GM18519 (cell line): ENCODE results near the gene NFX1.
"Not testable (repeated sequence)": the region's sequence is repeated elsewhere in the genome, so short reads cannot be mapped to it uniquely, and the experiment has no call there.

Source experiments
- ATAC-seq: cut with Tn5 transposase; IDR thresholded peaks from one replicate; pipeline ENCODE4 v1.9.1; 2021; ENCODE audit warnings: mild to moderate bottlenecking, moderate library complexity; ENCODE audit not compliant: unreplicated experiment, low FRiP score

The NFX1 gene

DNA sequence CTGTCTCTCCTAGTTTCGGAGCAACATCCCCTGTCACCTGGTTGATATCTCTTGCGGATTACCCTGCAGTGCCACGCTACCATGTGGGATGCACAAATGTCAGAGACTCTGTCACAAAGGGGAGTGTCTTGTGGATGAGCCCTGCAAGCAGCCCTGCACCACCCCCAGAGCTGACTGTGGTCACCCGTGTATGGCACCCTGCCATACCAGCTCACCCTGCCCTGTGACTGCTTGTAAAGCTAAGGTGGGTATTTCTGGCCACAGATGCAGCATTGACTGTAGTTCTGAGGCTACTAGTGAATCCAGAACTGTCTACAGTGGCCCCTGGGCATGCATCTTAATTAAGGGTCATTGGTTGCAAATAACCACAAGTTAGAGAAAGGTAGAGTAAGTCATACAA, 61.2 kb downstream of the NFX1 start:
- no peak for ATAC-seq

DNA sequence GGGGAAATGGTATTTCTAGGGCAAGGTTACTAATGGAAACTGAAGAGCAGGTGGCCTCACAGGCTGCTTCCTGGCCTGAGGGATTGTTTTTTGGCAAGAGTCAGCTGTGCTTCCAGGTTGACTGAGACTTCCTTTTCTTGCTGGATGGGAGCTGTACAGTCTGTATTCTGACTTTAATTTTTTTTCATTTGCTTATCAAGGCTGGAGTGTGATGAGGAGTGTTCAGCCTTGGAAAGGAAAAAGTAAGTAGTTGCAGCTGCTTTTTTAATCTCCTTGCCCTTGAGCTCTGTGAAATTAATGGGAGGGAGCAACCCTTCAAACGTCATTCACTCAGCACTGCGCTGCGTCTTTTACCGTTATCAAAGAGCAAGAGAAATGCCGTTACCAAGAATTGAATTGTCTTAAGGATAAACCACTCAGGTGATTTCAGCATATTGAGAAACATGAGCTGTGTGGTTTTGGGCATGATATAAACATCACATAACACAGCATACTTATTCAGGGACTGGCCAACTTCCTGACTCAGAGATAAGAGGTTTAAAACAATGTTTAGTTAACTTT, 64.4 kb downstream of the NFX1 start:
- no peak for ATAC-seq

DNA sequence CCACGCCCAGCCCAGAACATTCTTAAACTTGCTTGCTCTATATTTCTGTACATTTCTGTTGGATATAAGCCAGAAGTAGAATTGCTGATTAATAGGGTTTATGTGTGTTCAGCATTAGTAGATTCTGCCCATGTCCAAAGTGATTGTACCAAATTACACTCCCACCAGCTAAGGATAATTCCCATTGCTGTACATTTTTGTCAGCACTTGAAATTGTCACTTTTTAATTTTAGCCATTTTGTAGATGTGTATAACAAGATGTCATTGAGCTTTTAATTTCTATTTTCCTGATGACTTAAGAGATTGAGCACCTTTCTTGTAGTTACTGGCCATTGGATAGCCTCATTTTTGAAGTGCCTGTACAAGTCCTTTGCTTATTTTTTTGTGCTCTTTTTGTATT, 65.6 kb downstream of the NFX1 start:
- ATAC-seq: no peak

DNA sequence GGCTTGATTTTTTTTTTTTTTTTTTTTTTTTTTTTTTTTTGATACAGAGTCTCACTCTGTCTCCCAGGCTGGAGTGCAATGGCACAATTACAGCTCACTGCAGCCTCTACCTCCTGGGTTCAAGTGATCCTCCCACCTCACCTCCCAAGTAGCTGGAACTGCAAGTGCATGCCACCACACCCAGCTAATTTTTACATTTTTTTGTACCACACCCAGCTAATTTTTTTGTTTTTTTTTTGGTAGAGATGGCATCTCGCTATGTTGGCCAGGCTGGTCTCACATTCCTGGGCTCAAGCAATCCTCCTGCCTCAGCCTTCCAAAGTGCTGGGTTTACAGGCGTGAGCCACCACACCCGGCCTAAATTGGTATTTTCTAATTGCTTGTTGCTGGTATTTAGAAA, 68.3 kb downstream of the NFX1 start:
- not testable (repeated sequence) for ATAC-seq

DNA sequence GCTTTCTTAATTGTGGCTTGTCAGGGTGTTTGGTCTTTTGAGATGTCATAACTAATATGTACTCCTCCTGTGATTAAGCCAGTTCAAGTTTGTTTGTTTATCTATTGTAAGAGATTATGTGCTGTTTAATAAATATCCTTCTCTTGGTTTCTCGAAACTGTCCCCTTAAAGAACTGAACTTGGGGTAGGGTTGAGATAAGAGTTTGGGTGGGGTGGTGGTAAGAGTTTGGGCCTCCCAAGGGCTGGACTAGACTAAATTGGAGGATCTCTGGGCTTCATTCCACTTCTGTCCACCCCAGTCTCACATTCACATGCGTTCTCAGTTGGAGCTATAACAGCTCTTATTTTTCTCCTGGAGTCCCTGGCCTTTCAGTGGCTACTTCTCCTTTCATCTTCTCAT, 73.8 kb downstream of the NFX1 start:
- ATAC-seq: no peak

DNA sequence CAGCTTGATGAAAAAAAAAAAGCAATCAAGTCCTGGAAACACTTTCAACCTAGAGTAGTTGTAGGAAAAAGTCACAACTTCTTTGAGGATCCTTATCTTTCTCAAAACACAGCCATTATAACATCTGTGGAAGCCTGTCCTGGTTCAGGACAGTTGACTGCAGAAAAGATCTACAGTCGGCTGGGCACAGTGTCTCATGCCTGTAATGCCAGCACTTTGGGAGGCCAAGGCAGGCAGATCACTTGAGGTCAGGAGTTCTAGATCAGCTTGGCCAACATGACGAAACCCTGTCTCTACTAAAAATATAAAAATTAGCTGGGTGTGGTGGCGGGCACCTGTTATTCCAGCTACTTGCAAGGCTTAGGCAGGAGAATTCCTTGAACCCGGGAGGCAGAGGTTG, 74.5 kb downstream of the NFX1 start:
- ATAC-seq: not testable (repeated sequence)

DNA sequence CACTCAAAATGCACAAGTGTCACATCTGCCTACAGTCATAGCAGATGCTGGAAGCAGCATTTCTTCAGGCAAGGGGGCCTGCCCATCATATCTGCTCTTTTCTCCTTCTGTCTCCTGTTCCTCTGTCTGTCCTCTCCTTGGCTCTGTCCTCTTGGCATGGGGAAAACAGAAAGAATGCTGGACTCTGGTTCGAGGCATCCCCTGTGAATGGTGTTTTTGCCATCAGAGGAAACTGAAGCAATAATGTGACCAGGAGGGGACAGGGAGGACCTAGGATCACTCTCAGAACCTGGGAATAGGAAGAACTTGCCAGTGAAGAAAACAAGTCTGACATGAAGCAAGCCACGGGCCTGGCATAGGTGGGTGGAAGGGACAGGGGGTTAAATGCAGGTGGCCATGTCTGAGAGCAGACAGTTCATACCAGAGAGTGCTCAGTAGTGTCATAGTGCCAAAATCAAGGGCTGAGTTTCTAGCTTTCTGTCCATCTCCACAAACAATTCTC, 76.7 kb downstream of the NFX1 start:
- ATAC-seq: no peak

DNA sequence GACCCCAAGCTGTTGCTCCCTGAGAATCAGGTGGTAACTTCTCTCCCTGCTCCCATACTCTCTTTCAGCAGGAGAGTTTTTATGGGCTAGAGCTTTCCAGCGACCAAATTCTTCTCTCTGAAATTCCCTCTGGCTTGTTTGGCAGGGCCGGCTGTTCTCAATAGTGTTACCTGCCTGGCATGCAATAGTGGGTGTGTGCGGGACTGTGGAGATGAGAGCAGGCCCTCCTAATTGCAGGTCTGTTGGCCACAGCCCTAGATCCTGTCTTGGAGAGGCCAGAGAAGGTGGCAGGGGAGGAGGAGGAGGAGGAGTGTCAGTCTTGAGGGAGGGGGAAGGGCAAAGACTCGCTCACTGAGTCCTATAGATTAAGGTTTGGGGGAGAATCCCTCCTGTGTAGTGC, 82.6 kb downstream of the NFX1 start:
- ATAC-seq: no peak

DNA sequence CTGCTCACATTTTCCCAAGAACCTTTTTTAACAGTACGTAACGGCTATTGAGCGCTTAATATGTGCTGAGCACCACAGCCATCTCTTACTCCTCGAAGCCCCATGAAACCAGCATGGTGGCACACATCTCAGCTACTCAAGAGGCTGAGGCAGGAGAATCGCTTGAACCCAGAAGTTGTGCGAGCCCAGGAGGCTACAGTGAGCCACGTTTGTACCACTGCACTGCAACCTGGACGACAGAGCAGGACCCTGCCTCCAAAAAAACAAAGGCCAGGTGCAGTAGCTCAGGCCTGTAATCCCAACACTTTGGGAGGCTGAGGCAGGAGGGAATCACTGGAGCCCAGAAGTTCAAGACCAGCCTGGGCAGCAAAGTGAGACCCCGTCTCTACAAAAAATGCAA, 83.9 kb downstream of the NFX1 start:
- no peak for ATAC-seq

DNA sequence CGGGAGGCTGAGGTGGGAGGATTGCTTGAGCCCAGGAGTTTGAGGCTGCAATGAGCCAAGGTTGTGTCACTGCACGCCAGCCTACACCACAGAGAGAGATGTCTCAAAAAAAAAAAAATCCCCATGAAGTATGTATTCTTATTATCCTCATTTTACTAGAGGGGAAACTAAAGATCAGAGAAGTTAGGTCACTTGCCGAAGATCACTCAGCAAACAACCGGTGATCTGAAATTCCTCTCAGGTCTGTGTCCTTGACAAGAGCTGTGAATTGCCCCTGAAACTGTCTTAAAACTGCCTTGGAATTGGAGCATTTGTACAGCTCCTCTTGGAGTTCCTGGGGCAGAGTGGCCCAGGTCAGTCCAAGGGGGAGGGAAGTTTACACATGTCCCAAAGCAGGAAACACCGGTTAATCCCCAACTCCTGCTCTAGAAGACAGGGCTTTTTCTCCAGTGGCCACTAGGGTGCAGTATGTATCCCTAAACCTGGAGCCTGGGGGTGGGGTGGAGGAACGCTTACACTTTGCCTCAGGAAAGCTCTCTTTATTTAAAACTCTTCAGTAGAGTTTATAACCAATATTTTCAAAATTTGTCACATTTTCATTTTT, 84.4 kb downstream of the NFX1 start:
- ATAC-seq: no peak

DNA sequence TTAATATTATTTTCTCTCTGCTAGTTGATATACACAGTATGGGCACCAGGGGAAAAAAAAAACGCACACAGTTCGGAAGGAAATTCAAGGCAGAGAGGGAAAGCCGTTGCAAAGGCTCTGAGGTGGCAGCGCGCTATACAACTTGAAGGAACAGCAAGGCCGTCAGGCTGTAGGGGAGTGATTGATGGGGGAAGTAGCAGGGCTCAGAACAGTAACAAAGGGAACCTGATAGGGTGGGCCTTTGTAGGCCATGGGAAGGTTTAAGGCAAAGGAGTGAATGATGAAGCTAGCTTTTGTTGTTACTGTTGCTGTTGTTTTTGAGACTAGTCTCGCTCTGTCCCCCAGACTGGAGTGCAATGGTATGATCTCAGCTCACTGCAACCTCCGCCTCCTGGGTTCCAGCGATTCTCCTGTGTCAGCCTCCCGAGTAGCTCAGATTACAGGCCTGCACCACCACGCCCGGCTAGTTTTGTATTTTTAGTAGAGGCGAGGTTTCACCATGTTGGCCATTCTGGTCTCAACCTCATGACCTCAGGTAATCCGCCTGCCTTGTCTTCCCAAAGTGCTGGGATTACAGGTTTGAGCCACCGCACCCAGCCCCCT, 85.0 kb downstream of the NFX1 start:
- ATAC-seq: no peak

DNA sequence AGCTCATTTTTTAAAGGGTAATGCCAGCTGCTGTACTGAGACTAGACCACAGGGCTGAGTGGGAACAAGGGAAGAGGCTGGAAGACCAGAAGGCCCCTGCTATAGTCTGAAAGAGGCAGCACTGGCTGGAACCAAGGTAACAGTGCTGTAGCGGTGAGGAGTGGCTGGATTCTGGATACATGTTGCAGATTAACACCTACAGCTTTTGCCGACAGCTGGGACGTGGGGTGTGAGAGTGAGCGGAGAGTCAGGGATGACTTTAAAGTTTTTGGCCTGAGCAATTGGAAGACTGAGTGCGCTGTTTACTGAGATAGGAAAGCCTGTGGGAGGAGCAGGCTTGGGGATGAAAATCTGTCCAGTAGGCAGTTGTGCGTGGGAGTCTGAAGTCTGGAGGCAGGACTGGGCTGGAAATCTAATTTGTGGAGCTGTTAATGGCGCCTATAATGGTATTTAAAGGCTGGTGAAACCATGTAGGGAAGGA, 85.6 kb downstream of the NFX1 start:
- ATAC-seq: no peak

DNA sequence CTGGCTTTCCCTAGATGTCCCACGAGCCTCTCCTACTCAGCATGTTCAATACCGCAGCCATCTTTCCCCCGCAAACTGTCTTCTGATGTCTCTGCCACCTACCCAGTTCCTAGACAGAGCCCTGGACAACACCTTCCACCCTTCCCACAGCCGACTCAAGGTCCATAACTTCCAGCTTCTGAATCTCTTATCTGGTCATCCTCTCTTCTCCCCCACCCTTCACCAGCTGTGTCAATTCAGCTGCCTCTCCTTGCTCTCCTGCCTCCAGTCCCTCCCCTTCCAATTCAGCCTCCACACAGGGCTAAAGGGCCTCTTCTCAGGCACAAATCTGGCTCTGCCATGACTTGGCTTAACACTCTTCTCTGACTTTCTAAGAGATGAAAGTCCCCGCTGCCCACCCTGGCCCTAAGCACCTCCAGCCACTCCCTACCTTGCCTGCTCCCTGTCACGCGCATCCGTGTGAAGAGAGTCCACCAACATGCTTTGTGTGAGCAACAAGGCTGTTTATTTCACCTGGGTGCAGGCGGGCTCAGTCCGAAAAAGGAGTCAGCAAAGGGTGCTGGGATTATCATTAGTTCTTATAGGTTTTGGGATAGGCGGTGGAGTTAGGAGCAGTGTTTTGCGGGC, 86.9 kb downstream of the NFX1 start:
- ATAC-seq: no peak

DNA sequence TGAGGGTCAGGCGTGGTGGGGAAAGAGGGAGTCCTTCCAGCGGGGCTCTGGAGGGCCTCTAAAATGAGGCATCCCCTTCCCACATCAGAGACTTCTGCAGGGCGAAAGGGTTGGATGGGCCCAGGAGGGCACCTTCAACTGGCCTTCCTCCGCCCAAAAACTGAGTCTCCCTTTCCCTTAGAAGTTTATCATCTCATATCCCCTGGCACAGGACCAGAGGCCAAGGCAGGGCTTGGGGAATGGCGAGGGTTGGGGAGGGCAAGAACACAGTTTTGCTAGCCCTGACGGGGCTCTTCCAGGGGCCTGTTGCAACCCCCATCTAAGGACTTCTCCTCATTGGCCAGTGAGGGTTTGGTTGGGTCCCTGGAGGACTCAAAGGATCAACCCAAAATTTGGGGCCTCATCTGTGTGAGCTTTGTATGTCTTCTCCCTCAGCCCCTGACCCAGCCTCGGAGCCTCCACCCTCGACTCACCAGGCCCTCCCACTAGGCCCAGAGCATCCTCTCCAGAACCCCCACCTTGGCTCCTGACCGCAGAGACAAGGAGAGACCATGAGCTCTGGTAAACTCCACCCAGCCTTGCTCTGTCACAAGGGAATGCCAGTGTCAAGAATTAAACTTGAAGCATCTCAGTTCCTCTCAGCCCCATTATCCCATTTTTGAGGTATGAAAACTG, 87.9 kb downstream of the NFX1 start:
- no peak for ATAC-seq

DNA sequence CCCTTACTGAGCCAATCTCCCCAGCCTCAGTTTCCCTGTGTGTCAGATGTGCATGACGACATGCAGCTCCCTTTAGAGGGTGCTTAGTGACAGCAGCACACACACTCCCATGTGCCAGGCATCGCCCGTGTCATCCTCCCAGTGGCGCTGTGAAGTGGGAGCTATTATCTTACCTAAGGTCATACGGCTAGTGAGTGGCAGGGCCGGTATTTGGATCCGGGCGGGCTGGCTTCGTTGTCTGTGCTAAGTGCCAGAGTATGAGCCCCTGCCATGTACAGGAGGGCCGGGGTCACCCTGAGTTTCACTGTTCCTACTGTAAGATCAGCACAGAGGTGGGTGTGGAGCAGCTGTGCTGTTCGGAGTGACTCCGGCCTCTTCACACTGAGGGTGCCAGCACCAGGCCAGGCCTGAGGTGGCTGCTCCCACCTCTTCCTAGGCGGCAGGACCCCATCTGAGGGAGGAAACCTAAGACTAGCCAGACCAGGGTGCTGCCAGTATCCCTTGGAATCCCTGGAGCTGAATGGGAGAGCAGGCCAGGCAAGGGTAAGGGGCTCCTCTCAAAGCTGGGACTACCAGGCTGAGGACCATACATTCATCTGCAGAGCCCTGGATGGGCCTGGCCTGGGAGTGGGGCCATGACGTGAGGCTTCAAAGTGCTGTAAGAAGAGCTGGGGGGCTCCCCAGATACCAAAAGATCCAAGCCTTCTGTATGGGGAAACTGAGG, 89.5 kb downstream of the NFX1 start:
- no peak for ATAC-seq

DNA sequence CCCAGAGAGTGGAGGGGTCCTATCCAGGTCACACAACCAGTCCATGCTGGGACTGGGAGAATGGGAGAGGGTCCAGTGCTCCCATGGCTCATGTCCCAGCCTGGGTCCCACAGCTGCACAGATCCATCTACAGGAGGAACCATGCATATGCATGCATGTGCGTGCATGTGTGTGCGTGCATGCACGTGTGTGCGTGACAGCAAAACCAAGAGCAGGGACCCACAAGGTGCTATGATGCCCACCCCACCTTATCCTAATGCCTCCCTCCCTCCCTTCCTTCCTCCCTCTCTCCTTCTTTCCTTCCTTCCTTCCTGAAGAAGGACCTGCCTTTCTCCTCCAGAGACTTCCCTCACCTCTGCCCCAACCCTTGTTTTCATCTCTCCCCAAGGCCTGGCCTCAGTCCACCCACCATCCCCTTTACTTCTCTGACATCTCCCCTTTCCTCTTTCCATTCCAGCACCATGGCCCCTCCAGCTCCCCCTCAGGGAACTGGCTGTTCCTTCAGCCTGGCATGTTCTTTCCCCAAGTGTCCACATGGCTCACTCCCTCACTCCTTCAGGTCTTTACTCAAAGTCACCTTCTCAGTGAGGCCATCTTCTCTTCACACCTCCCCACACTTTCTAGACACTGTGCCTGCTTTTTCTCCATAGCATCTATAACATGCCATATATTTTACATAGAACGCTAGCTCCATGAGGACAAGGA, 90.2 kb downstream of the NFX1 start:
- ATAC-seq: no peak

DNA sequence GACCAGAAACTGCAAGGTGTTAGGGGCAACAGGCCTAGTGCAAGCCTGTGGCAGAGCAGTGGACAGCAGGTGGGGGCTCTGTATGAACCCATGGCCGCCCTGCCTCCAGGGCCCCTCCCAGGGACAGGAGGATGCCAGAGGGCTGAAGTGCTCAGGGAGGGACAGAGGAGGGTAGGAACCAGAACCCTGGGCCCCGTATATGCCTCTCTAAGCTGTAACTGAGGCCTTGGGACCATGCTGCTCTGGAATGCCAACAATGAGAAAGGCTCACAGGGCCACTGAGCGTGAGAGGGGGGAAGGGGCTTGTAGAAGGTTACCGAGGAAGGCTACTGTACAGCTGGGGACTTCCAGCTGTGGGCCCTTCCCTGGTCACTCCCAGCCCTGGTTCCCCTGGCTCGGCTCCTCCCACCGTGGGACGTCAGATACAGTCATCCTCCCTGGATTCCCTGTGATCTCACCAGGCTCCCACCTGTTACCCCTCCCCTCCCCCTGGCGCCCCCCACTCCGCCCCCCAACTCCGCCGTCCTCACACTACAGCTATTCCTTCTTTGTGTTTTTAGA, 91.0 kb downstream of the NFX1 start:
- ATAC-seq: no peak

DNA sequence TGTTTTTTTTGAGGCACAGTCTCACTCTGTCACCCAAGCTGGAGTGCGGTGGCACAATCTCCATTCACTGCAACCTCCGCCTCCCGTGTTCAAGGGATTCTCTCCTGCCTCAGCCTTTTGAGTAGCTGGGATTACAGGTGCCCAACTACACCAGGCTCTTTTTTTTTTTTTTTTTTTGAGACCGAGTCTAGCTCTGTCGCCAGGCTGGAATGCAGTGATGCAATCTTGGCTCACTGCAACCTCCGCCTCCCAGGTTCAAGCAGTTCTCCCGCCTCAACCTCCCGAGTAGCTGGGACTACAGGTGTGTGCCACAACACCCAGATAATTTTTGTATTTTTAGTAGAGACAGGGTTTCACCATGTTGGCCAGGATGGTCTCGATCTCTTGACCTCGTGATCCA, 92.1 kb downstream of the NFX1 start:
- not testable (repeated sequence) for ATAC-seq

DNA sequence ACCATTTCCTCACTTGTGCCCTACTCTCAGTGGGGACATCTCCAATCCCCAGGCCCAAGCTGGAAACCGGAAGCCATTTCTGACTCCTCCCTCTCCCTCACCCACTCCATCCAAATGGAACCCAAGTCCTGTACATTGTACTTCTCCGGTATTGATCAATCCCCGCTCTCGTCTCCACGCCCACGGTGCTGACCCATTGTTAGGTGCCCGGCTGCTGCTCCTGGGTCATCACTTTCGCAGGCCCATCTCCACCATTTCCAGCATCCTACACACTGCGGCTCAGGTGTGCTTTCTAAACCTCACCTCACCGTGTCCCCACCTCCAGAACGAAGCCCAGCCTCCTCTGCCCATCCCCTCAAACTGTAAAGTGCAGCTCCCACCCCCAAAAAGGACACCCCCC, 93.1 kb downstream of the NFX1 start:
- ATAC-seq: not testable (repeated sequence)
